Suppressor macrophage (primary cell): ENCODE results near the gene IRX1.

Experiments used
- DNase-seq, 4 experiments: peaks; one replicate each; pipeline ENCODE4 v3.0.0-alpha.2; 2020 to 2022
- total RNA-seq, 17 experiments: gene quantifications; one replicate each; lab custom pipeline; 2026; ENCODE audit warnings: mixed read lengths in 6 of 17, inconsistent platforms in 3 of 17; lab: John Stamatoyannopoulos, UW

Gene IRX1
- total RNA-seq = 0 to 0.88 (median 0) reads per million in 17 experiments

DNA sequence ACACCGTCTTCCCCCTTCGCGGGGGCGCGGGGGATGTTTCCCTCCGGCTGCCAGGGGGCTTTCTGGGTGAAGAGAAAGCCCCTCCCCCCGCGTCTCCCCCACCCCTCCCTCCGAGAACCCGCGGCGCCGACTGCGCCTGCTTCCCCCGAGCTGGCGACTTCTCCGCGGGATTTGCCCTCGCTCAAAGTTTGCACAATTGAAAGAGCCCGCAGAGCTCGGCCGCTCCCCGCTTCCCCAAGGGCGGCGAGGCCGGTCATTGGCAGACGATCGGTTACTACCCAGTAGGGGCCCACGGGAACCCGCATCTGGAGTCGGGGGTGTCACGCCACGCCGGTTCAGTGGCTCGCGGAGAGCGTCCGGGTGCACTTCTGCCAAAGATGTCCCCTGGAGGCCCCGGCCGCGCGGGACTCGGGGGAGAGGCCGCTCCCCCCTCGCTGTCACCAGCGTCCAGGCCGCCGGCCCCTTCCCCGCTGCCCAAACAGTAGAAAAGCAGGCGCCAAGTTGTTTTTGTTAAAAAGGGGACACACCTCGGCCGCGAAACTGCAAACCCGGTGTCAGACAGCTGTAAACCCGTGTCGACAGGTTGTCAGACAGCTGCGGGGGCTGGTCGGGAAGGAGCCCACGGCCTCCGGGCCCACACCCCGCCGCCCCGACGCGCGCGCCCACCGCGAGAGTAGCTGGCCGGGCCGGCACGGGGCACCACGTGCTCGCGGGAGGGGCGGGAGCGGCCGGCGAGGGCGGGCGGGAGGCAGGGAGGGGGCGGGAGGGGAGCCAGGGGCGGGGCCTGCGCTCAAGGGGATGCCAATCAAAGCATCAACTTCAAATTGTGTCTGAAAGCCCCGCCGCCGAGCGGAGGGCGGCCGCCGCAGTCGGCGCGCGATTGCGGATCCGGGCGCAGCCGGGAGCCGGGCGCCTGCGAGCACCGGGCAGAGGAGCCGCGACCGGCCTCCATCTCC is at the start of gene IRX1:
IRX1 (plus strand) TSS at position 827 of the 956 bp plus-strand sequence. CDS start 274 bp downstream, outside the sequence.
- no peak for DNase-seq

DNA sequence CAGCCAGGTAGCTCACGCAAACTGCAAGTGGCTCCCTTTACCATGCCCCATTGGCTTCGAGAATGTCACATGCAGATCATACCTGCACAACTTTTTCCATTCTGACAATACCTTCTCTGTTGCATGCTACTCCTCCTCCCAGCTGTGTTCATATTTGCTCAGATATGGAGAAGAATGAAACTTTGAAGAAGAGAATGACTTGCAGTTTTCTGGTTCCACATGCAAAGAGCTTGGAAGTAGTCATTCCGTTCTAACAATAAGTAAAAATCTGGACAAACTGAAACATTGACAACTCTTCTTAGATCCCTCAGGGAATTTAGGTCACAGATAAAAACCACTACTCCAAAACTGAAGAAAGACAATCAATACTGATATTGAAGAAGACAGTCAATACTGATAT is 49.6 kb upstream of the IRX1 start:
- no peak for DNase-seq

DNA sequence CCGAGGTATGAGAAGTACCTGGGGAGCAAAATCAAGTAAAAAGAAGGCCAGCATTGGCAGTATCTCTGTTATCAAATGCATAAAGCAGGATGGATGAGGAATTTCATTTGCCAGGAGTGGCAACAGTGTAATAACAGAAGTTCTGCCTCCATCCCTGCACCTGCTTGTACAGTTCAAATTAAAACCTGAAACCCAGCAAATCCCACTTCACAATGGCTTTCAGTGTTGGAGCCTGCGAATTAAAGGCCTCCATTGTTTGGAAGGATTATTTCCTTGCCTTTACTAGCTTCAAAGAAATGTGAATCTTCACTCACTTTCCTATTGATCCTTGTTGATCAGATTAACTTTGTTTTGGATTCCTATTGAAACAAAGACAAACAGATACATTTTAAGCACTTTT is 31.5 kb upstream of the IRX1 start:
- no peak for DNase-seq

DNA sequence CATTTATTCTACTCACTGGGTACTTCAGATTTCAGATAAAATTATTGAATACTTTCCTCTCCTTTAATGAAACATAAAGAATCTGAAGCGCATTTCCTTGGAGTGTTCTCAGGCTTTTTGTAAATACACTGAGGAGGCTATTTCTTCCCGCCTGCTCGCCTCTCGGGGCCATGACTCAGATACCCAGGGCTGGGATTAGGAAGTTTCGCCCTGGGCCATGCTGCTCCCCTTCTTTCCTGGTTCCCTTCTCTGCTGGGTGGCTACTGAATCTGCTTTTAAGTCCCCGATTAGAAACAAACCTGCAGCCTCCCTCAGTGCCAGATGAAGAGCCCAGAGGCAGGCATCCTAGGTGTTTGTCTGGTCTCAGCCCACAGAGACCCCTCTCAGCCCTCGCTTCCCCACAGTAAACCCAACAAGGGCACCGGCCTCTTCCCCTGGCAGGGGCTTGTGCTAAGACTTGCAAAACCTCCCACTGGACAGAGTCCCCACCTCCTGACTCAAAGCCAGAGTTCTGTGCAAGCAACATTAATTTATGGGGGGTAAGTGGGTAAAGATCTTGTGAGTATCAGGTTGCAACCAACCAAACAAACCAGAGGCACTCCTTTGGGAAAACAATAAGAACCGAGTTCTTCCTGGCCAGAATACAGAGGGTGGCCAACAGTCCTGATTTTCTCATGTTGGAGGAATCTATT is 30.7 kb upstream of the IRX1 start:
- no peak for DNase-seq

DNA sequence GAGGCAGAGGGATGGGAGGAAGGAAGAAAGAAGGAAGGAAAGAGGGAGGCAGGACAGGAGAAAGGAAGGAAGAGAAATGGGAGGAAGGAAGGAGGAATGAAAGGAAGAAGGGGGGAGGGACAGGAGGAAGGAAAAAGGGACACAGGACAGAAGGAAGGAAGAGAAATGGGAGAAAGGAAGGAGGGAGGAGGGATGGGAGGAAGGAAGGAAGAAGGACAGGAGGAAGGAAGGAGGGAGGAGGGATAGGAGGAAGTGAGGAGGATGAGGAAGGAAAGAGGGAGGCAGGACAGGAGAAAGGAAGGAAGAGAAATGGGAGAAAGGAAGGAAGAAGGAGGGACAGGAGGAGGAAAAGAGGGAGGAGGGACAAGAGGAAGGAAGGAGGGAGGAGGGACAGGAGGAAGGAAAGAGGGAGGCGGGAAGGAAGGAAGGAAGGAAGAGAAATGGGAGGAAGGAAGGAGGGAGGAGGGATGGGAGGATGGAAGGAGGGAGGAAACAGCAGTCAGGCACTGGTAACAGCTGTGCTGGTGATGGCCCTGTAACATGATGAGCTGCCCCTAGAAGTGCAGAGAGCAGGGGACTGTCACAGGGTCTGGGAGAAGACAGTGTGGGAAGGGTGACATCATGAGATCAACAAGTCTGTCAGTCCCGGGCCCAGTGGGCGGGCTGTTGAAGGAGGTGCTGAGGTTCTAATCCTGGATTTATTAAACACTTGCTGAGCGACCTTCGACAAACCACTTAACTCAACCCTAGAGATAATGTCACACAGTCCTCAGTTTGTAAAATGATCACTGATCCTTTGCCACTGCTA is 10.7 kb upstream of the IRX1 start:
- DNase-seq = no peak

DNA sequence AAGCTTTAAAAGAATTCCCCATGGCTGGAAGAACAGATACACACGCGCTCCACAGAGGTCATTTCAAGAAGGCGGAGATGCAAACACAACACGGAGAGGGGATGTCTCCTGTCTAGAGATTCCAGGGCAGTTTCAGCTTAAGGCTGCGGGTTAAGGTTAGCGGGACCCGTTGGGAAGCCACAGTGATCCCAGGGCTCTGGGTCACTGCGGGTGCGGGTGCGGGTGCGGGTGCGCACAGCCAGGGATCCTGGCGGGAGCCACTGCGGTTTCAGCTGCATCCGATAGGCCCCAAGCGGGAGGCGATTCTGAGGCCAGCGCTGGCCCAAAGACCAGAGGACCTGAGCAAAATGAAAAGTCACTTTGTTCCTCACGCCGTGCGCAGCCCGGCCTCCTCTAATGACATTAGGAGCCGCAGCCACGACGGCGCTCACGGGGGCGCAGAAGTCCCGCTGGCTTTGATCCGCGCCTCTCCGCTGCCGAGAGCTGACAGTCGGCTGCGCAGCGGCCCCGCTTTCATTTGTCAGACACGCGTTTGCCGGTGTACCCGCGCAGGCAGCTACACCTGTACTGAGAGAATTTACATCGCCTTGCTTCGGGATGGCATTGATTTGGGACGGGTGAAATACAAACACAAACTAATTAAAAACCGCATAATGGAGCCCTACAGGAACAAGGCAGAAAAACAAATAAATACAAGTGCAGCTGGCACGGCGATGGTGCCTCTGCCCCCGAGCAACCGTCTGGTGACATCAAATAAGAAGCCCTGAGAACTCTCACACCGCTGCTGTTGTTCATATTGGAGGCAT is 5.3 kb upstream of the IRX1 start:
- no peak for DNase-seq

DNA sequence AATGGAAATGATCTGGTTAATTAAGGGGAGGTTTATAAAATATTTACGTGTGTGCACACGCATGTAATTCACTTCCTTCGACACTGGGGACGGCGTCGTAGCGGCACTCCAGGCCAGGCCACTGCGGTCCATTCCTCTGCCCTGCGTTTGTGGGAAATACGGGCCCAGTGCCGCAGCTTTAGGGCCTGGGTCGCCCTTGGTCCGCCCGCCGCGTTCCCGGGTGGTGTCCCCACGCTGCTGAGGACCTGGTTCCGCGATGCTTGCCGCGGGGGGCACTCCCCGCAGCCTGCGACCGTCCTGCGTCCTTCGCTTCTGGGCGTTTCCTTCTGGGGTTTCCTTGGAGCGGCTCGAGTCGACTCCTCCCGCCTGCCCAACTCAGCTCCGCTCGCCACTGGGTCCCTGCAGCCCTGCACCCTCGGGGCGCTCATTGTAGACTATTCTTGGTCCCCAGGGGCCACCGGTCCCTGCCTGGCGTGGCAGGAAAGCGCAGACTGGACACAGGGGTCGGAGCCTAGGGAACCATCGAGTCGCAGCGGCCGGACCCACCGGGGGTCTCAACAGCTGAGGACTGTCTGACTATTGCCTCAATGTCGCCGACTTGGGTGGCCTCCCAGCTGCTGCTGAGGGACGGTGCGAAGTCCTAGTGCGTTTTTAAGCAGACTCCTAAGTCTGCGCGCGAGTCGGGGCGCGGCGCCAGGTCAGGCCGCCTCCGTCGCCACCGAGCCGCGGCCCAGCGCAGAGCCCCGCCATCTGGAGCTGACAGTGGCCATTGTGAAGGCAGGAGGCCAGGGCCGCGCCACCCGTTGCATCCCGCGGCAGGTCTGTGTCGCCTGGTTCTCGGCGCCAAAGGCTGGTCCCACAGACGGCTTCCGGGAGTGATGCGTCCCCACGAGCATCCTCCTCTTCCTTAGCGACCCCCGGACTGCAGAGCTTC is 4.4 kb upstream of the IRX1 start:
- no peak for DNase-seq

DNA sequence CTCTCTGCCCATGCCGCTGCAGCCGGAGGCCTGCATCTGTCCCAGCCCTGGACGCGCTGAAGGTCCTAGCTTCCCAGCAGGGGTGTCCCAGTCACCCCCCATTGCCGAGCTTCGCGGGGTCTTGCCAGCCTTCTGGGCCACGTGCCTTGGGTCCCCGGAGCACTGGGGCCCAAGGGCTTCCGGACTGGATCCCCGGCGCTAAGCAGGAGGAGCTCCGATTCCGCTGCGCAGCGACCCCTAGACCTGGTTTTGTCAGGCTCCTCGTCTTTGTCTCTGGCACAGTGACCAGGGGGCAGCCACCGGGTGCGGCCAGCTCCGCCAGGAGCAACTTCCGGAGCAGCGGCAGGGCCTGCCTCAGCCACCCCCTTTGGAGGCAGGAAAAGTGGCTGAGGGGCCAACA is 3.3 kb upstream of the IRX1 start:
- no peak for DNase-seq

DNA sequence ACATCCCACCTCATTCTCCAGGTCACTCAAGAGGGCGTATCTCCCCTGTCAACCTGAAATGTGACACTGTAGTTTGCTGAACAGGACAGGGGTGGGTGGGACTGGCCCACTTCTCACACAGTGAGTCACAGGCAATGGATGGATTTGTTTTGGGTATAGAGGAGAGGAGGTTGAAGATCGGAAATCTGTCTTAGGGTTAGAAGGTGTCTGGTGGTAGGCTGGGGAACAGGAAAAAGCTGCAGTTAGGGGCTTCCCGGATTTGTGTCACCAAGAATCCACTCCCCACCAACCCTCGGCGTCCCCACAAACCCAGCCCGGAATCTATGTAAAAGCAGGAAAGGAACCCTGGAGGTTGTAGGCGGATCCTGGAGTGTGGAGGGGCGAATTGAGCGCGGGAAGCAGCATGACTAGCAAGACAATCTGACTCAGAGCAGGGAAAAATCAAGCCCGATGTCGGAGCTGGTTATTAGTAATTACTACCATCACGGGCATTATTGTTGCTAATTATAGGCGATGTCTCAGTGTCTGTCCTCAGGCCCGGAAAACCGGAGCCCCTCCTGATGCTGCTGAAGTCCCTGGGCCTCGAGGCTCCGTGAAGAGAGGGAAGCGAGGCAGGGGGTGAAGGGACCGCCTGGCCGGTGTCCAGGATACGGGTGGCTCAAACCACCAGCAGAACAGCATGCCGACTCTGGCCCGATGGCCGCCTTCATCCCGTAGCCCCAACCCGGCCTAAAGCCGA is 1.7 kb upstream of the IRX1 start:
- no peak for DNase-seq

DNA sequence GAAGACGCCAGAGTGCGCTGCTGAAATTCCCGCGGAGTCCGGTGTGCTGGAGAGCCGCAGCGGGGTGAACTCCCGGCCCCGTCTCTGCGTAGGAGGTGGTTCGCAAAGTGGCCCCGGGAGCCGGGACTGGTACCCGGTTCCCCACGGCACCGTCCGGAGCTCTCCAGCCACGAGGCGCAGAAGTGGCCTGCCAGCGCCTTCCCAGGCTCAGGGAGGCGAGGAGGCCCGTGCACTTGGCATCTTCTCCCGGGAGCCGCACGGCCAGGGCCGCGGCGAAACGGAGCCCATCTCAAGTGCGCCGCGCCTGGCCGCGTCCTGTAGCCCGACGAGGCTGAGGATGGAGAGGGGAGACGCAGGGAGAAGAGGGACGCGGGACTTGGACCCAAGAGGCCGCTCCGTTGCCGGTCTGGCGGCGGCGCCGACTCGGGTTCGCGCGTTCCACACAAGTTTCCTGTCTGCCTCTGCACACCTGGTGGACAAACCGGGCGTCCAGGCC is 1.1 kb upstream of the IRX1 start:
- DNase-seq = no peak

DNA sequence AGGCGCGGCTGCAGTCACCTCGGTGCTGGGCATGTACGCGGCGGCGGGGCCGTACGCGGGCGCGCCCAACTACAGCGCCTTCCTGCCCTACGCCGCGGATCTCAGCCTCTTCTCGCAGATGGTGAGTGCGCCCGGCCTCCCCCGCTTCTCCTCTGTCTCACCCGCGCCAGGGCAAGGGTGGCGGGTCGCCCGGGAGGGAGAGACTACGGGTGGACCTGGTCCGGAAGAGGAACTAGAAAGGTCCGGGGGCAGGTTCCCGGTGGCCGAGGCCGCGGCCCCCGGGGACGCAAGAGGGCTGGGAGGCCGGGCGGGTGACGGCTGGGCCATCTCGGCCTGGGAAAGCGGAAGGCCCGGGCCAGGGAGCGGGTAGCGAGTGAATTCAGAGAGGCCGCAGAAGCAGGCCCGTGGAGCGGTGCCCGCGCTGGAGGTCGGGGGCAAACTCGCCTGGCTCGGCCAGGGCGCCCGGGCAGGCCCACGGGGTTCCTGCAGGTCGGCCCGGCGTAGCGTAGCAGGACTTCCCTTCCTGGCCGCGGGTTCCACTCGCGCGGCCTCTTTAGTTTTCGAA is 711 bp downstream of the IRX1 start:
- DNase-seq = no peak

DNA sequence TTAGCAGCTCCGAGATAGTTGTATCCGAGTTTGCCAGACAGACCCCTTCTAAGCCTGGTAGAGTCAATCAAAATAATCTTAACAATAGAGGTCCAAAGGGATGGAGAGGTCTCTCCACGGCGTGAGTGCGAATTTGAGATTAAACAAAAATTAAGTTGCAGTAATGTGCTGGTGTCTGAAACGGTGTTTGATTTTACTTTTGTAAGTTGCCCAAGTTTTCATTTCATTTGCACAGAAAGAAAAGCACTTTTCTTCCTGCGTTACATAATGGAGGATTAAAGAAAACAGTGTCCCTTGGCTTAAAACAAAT is 1.2 kb downstream of the IRX1 start:
- no peak for DNase-seq

DNA sequence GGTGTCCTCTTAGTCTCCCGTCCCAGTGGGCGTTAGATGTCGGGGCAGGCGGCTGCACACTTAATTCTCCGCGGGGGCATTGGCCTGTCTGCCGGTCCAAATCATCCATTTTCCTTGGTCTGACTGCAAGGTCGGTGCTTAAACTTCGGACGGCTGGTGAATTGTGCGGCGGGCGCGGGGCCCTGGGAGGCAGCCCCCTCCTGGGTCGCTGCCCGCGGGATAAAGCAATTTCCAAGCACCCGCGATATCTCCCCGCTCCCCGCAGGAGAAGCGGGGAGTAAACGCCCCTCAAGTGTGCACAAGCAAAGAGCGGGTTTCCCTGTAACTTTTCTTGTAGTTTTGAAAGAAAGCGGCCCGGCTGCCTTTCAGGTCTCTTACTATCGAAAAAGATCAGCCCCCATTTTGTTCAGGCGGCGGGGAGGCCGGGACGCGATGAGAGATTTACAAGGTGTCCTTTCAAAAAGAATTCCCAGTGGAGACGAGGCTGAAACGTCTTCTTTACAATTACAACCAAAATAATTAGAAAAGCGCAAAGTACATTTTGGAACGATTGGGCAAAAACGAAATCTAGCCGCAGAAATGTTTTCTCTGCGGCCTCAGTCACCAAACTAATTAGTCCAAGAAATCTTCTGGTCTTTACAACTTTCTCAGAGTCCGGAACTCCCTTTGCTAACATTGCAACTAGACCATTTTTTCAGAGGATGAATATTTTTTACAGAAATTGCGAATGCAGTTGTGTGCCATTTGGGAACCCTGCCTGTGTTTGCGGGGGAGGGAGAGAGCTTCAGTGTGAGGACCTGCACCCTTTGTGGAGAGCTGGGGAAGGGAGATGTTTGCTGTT is 1.8 kb downstream of the IRX1 start:
- no peak for DNase-seq

DNA sequence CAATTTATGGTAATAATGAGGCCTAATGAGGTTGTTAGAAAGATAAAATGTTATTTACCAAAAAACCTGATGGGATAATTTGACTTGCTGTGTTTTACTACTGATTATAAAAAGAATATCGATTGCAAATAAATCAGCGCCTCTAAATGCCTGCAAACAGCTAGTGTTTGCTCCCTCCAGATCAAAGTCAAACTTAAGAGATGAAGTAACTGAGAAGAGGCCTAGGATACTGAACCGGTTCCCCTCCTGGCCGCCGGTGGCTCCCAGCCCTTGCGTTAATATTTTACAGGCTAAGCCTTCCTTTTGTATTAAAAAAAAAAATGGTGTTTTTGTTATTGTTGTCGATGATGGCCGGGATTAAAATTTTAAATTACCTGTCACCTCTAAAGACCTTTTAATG is 2.6 kb downstream of the IRX1 start:
- DNase-seq = no peak

DNA sequence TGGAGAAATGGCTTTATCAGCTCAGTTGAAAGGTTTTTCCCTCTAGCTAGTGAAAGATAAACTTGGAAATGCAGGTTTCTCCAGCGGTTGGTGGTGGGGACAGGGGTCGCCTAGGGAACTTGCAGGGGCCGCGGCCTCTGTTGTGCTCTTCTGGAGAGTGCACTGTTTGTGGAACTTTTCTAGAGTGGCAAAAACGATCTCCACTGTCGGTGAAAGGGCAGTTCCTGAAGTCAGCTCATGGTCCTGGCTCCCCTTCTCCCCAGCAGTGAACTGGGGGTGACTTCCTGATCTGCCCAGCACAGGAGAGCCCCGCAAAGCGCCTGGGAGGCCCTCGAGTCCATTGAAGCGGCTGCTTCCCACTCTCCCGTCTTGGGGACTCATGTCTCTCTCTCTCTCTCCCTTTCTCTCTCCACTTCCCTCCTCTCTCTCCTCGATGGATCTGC is 3.2 kb downstream of the IRX1 start:
- no peak for DNase-seq

DNA sequence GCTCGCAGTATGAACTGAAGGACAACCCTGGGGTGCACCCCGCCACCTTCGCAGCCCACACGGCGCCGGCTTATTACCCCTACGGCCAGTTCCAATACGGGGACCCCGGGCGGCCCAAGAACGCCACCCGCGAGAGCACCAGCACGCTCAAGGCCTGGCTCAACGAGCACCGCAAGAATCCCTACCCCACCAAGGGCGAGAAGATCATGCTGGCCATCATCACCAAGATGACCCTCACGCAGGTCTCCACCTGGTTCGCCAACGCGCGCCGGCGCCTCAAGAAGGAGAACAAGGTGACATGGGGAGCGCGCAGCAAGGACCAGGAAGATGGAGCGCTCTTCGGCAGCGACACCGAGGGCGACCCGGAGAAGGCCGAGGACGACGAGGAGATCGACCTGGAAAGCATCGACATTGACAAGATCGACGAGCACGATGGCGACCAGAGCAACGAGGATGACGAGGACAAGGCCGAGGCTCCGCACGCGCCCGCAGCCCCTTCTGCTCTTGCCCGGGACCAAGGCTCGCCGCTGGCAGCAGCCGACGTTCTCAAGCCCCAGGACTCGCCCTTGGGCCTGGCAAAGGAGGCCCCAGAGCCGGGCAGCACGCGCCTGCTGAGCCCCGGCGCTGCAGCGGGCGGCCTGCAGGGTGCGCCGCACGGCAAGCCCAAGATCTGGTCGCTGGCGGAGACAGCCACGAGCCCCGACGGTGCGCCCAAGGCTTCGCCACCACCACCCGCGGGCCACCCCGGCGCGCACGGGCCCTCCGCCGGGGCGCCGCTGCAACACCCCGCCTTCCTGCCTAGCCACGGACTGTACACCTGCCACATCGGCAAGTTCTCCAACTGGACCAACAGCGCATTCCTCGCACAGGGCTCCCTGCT is 3.8 kb downstream of the IRX1 start:
- no peak for DNase-seq
